ENCODE measurements around the gene FRAT1. TPM values are rescaled to one million over a fixed set of nuclear protein-coding genes. Genes with fewer than 3 reads are reported as not detected.

Gene FRAT1
- total and polyA plus RNA-seq, 2 experiments from 2014 or later: 14.2 TPM

DNA sequence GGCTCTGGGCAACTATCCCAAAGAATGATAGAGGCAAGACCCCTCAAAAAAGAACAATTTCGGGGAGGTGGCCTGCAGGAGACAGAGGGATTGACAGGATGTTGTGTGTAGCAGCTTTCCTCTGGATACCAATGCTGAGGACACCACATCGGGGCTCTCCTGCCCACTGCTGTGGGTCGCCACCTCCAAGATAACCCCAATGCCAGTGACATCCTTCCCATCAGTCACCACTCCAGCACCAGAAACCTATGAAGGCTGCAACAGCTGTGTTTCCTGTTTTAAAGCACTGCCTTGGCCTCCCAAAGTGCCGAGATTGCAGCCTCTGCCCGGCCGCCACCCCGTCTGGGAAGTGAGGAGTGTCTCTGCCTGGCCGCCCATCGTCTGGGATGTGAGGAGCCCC is 44.2 kb upstream of the FRAT1 start:
- no peak overlapping the region for H2AFZ ChIP-seq
- H3K27me3 ChIP-seq: no peaks in the 10 kb centered on the region
- no peaks in the 10 kb centered on the region for H3K9me2 ChIP-seq (replicated peaks; ENCODE audit: insufficient read depth)
- H3K4me2 ChIP-seq: no peak overlapping the region
- H3K79me2 ChIP-seq: peaks cover 25% of the 10 kb centered on the region
- no peak overlapping the region for H3K4me3 ChIP-seq
- peaks cover 12% of the 10 kb centered on the region for H3K4me1 ChIP-seq (ENCODE audit: insufficient read depth)
- no peak overlapping the region for H3K27ac ChIP-seq
- H3K36me3 ChIP-seq (replicated peaks; ENCODE audit: insufficient read depth, low read depth): no peaks in the 10 kb centered on the region
- no peak for TF ChIP-seq EZH2phosphoT487 (IDR thresholded peaks at IDR 0.05; ENCODE audit: low read depth, severe bottlenecking, unreplicated experiment)
- TF ChIP-seq, protein P1, sequence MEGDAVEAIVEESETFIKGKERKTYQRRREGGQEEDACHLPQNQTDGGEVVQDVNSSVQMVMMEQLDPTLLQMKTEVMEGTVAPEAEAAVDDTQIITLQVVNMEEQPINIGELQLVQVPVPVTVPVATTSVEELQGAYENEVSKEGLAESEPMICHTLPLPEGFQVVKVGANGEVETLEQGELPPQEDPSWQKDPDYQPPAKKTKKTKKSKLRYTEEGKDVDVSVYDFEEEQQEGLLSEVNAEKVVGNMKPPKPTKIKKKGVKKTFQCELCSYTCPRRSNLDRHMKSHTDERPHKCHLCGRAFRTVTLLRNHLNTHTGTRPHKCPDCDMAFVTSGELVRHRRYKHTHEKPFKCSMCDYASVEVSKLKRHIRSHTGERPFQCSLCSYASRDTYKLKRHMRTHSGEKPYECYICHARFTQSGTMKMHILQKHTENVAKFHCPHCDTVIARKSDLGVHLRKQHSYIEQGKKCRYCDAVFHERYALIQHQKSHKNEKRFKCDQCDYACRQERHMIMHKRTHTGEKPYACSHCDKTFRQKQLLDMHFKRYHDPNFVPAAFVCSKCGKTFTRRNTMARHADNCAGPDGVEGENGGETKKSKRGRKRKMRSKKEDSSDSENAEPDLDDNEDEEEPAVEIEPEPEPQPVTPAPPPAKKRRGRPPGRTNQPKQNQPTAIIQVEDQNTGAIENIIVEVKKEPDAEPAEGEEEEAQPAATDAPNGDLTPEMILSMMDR (IDR thresholded peaks at IDR 0.05; ENCODE audit: poor library complexity): no peak
- TF ChIP-seq EZH2 (IDR thresholded peaks at IDR 0.05; ENCODE audit: borderline replicate concordance): no peak
- H4K20me1 ChIP-seq (ENCODE audit: insufficient read depth, poor library complexity, severe bottlenecking): no peaks in the 10 kb centered on the region
- no peaks in the 10 kb centered on the region for H3K9me3 ChIP-seq (ENCODE audit: low read depth)
- WGBS (ENCODE audit: low lambda C conversion rate, missing lambda C conversion rate): 92% methylated on average over 3 of the region's 9 CpGs
- no peak for DNase-seq (ENCODE audit: low spot score)

GRCh38 chr10:97277551-97277950 is 41.5 kb upstream of the FRAT1 start:
- WGBS (ENCODE audit: low lambda C conversion rate, missing lambda C conversion rate): 89% methylated on average over 1 of the region's 1 CpG
- H3K4me2 ChIP-seq: no peak overlapping the region

GRCh38 chr10:97278491-97278989 is 40.5 kb upstream of the FRAT1 start:
- H3K9me2 ChIP-seq (replicated peaks; ENCODE audit: insufficient read depth): no peaks in the 10 kb centered on the region
- peak; percentile 72 for DNase-seq (ENCODE audit: low spot score)
- no peaks in the 10 kb centered on the region for H3K27me3 ChIP-seq
- H3K9me3 ChIP-seq (ENCODE audit: low read depth): no peaks in the 10 kb centered on the region
- no peaks in the 10 kb centered on the region for H3K36me3 ChIP-seq (replicated peaks; ENCODE audit: insufficient read depth, low read depth)
- H3K4me2 ChIP-seq: peak overlapping the region; percentile 17
- no peak overlapping the region for H2AFZ ChIP-seq
- TF ChIP-seq EZH2phosphoT487 (IDR thresholded peaks at IDR 0.05; ENCODE audit: low read depth, severe bottlenecking, unreplicated experiment) (no peak), EZH2 (IDR thresholded peaks at IDR 0.05; ENCODE audit: borderline replicate concordance) (no peak)
- TF ChIP-seq, protein P1 (IDR thresholded peaks at IDR 0.05; ENCODE audit: poor library complexity): peak; percentile 68
- peaks cover 12% of the 10 kb centered on the region for H3K4me1 ChIP-seq (ENCODE audit: insufficient read depth)
- peak overlapping the region; percentile 57 for H3K27ac ChIP-seq
- H3K79me2 ChIP-seq: peaks cover 25% of the 10 kb centered on the region
- H4K20me1 ChIP-seq (ENCODE audit: insufficient read depth, poor library complexity, severe bottlenecking): no peaks in the 10 kb centered on the region
- no peak overlapping the region for H3K4me3 ChIP-seq

More at GRCh38 chr10:97277551-97277950, 41.5 kb upstream of the FRAT1 start:
- H3K27me3 ChIP-seq: no peaks in the 10 kb centered on the region
- TF ChIP-seq, protein P1 (IDR thresholded peaks at IDR 0.05; ENCODE audit: poor library complexity): no peak
- TF ChIP-seq EZH2 (IDR thresholded peaks at IDR 0.05; ENCODE audit: borderline replicate concordance) (no peak), EZH2phosphoT487 (IDR thresholded peaks at IDR 0.05; ENCODE audit: low read depth, severe bottlenecking, unreplicated experiment) (no peak)
- no peak overlapping the region for H2AFZ ChIP-seq
- H3K79me2 ChIP-seq: peaks cover 27% of the 10 kb centered on the region
- DNase-seq (ENCODE audit: low spot score): no peak
- H3K27ac ChIP-seq: no peak overlapping the region
- peaks cover 12% of the 10 kb centered on the region for H3K4me1 ChIP-seq (ENCODE audit: insufficient read depth)
- no peaks in the 10 kb centered on the region for H3K9me3 ChIP-seq (ENCODE audit: low read depth)
- H3K9me2 ChIP-seq (replicated peaks; ENCODE audit: insufficient read depth): no peaks in the 10 kb centered on the region
- H3K36me3 ChIP-seq (replicated peaks; ENCODE audit: insufficient read depth, low read depth): no peaks in the 10 kb centered on the region
- no peaks in the 10 kb centered on the region for H4K20me1 ChIP-seq (ENCODE audit: insufficient read depth, poor library complexity, severe bottlenecking)
- no peak overlapping the region for H3K4me3 ChIP-seq
